NCI-H524 (cell line): ENCODE measurements around the gene DNAH2.

Source experiments
- DNase-seq, 2 experiments: peaks; one replicate each; lab custom pipeline; 2025; lab: John Stamatoyannopoulos, UW

DNAH2 gene

GRCh38 chr17:7873051-7873450 lies 155.5 kb downstream of the DNAH2 start:
- no peak for DNase-seq

GRCh38 chr17:7875804-7876370 lies 158.3 kb downstream of the DNAH2 start:
- no peak for DNase-seq

- no peak for DNase-seq
Observed at GRCh38 chr17:7878234-7878633, 160.7 kb downstream of the DNAH2 start.

- peak in 1 of 2 experiments; percentile 21 for DNase-seq
Observed at GRCh38 chr17:7880076-7880868, 162.7 kb downstream of the DNAH2 start.

- peak; percentile 32 to 72 for DNase-seq
Observed at GRCh38 chr17:7881276-7882054, 163.9 kb downstream of the DNAH2 start.

GRCh38 chr17:7882068-7882467 lies 164.5 kb downstream of the DNAH2 start:
- no peak for DNase-seq

GRCh38 chr17:7882629-7883028 lies 165.1 kb downstream of the DNAH2 start:
- DNase-seq: no peak
